CD4-positive, alpha-beta T cell treated with Interleukin-12 subunit alpha and Interleukin-12 subunit beta, for 1 hour (primary cell): Measurements from ENCODE around the gene GPR87.
A peak's percentile ranks its signal among the peaks of the same experiment; 100 is the strongest.

Source experiments
- DNase-seq: peaks from one replicate; pipeline ENCODE4 v3.0.0-alpha.2; 2020

Gene GPR87

DNA sequence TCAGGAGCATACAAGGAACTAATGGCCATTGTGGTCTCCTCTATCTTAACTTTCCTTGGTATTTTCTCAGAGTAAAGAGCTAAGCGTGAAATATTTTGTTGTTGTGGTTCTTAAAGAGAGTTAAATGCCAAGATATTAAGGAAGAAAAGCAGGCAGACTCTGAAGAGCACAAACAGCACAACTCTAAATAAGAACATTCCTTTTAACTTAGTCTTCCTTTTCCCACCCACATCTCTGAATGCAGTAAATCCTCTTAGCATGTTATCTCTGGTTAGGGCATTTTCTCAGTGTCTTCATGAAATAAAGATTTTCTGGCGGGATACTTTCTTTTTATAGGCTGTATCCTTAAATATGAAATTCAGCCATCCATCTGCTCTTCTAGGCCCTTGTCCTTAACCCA lies 1.5 kb downstream of the GPR87 start:
- DNase-seq = no peak

DNA sequence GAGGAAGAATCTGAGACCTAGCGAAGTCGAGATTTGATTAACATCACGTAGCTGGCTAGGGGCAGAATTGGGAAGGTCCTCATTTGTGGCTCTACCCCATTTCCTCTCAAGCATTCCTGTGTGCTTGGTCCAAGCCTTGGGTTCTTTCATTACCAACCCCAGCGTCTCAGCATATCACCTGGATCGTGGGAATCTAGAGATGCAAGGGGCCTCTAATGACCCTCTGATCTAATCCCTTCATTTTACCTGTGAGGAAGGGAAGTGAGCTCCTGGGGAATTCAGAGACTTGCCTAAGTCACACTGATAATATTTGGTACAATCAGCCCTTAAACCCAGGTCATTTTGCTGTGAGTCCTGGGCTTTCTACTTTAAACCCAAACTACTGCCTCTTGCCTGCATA lies 2.0 kb downstream of the GPR87 start:
- DNase-seq = no peak

DNA sequence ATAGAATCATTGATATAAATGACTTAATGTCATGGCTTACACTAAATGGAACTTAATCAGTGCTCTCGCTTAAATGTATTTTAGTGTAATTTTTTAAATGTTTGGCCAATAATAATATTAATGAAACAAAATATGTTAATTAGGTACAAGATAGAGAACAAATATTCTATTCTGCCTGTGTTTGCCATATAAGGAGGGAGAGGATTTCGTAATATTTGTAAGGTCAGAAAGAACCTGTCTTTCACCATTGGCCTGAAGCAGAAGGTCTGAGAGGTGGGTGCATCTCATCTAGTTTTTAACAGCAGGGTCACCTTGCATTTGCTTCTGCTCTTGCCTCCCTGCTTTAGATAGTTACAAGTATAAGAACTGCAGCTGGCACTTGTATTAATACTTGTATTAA lies 2.5 kb downstream of the GPR87 start:
- no peak for DNase-seq

DNA sequence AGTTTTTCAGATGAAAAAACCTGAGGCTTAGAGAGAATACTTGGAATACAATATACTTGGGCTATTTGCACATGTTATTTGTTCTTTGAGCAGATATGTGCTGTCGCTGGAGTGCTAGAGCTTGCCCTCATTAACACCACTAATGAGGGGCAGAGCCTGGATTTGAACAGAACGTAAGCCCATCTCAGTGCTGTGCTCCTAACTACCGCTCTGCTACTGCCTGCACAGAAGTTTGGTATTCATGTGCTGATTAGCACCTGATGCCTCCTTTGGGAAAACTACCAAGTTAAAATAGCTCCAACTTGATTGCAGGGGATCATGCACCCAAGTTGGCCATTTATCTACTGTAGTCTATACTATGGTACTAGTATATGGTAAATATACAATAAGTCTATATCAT lies 3.6 kb downstream of the GPR87 start:
- DNase-seq = no peak

DNA sequence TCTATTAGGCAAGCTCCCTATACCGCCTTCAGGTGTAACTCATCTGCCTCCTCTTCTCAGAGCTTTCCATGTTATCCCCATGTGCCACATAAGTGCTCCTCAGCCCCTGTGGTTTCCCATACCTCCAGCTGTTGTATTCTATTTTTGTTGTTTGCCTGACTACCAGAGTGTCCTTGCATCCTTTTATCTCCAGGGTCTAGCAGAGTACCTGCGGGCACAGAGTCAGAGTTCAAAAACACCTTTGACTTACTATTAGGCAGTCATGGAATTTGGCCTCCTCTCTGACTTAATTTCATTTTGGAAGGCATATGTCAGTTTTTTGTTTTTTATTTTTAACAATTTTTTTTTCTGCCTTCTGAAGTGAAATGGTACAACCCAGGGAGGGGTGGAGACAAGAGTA lies 7.1 kb downstream of the GPR87 start:
- DNase-seq = no peak

DNA sequence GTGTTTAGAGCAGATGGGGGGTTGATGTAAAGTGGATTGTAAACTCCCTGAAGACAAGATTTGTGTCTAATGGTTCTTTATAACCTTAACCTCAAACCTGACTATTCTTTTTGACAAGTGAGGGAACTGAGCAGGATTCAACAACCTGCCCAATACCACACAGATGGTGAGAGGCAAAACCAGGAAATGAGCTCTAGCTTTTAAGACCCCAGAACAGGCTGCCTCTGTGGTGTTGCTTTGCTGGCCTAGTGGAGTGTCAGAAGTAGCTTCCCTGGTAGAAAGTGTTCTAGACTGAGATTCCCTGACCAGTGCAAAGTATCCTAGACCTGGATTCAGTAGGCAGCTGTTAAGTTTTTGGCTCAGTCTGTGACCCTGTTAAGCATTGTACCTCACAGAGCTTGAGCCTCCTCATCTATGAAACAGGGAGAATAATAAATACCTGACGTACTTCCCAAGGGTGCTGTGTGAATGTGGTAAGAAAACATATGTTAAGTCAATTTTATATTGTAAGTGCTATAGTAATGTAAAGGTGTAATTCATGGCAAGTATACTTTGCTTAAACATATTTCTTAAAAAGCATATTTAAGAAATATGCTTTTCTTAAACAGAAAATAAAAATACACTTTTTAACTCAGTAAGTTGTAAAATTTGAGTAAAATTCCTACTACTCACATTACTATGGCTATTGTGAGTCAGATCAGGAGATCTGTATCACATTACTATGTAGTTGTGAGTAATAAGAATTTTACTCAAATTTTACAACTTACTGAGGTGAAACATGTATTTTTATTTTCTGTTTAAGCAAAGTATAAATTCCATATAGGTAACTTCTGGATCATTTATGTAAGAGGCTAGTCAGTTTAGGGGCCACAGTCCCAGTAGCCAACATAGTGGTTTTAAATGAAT lies 8.8 kb downstream of the GPR87 start:
- no peak for DNase-seq

DNA sequence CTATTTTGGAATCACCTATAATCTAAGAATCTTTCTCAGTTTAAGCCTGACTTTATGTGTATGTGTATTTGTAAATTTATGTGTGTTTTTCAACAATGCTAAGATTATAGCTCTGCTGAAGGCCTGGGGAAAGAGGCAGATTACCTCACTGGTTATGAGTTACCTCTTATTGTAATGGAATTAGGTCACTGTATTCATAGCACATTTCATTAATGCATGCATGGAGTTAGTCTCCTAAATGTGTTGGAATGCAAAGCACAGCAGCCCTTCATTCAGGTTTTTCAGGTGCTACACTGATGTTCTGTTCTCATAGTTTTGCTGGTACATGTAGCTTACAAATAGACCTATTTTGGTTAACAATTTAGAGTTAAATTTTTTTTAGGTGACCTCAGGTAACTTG lies 9.5 kb downstream of the GPR87 start:
- DNase-seq = no peak

DNA sequence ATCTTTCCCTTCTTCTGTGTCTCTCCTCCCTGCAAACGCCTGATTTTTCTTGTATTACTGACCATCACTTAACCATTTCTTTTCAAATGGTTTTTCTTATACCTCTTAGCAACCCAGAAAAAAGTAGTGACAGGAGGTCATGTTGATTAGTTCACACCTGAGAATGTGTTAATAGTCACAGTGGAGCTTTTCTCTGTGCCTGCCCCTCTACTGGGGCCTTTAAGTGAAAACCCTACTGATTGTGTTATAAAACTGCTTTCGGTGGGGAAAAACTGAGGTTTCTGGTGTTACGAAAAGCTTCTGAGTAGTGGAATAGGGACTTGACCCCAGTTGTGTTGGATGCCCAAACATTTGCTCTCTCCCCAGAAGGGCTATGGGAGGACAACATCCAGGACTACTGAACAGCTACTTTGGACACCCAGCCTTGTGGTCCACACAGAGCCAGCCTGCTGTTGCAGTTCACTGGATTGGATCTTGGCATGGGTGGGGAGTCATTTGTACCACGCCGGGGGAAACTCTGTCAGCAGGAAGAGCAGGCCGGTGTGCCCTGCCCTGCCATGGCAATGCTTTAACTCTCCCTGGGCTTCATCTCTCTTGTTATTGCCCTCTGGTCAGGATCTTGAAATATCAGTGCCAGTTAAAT lies 10.3 kb downstream of the GPR87 start:
- DNase-seq = no peak

DNA sequence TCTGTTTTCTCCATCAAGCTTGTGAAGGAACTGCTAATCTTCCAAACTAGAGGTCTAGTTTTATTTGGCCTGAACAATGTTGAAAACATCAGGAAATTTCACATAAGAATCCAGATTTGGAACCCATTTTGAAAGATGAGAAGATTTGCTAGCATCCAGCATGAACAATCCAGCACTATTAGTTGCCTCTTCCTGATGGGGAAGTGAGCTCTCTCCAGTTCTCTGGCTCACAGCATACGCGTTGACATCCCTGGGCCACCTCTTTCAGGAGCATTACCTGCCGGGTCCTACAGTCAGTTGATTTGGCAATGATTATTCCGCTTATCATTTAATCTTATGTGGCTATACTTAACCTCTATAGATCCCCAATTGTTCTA lies 10.9 kb downstream of the GPR87 start:
- no peak for DNase-seq

DNA sequence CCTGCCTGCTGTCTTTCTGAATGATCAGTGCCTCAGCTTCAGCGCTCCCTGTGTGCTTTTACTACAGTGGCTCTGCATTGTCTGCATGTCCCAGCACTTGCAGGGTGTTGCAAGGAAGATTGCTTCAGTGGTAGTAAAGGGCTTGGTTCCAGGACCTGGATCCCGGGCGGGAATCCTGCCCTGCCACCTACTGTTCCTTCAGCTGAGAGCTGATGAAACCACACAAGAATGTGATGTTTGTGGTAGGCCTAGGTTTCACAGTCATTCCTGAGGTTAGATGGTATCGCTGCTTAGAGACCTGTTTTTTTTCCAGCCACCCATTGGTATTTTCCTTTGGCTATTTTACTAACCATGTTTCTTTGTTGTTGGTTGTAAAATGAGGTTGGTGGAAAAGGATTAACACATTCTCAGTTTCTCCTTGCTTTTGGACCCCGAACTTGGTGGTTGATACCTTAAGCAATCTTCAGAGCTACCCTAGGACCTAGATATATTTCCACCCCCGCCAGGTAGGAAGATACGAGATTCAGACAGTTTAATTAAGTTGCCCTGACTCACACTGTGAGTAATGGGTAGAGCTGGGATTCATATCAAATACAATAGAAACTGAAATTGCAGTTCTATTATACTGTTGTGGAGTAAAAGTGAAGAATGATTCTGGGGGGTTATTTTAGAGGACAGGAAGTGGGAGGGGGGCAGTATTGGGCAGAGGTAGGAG lies 11.4 kb downstream of the GPR87 start:
- DNase-seq = no peak

DNA sequence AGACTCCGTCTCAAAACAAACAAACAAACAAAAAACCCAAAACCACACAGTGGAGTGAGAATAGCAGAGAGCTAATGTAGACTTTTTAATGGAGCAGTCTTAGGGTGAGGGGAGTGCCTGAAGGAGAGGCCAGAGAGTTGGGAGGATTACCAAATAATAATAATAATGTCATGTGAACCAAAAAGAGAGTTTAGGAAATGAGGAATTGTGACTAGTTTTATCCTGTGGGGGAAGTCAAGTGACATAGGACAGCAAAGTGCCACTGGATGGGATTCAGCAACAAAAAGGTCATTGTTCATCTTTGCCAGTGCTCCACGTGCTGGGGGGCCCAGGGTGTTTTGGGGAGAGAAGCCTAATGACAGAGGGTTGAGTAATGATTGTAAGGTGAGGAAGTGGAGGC lies 12.9 kb downstream of the GPR87 start:
- no peak for DNase-seq

DNA sequence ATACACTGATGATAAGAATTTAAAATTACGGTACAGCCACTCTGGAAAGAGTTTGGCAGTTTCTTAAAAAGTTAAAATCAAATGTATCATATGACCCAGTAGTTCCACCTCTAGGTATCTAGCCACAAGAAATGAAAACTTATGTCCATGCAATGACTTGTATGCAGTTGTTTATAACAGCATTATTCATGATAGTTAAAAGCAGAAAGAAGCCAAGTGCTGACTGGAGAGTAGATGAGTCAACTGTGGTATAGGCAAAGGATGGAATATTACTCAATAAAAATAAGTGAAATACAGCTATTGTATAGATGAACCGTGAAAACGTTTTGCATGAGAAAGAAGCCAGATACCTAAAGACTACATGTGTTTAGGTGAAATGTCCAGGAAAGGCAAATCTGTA lies 14.8 kb downstream of the GPR87 start:
- no peak for DNase-seq

DNA sequence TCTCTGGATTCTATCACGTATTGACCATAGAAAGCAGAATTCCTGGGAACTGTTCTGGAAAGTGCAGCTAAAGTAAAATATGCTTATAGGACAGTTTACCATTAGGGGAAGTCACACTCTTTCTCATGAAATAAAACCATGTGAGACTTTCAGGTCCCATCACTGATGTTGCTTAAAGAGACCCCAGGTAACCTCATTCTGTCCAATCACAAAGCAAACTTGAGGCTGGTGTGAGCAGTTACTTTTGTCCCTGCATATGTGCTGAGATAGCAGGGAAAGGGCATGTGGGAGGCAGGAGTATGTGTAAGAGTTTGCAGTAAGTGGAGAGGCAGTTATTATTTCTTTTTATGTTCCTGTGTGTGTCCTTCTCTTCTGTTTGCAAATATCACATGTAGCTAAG lies 16.1 kb downstream of the GPR87 start:
- no peak for DNase-seq

DNA sequence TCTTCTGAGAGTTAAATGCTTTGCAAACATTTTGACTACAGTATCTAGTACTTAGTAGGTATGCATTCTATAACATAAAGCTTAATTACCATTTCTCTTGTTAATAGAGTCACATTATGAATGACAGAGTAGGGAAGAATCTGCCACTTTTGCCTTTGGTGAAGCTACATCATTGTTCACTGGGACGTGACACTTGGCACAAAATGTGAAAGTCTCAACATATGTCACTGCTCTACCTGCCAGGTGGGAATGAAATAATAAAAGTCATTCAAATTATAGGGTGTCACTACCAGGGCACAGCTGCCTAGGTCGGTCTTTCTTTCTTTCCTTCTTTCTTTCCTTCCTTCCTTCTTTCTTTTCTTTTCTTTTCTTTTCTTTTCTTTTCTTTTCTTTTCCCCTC lies 17.6 kb downstream of the GPR87 start:
- no peak for DNase-seq

DNA sequence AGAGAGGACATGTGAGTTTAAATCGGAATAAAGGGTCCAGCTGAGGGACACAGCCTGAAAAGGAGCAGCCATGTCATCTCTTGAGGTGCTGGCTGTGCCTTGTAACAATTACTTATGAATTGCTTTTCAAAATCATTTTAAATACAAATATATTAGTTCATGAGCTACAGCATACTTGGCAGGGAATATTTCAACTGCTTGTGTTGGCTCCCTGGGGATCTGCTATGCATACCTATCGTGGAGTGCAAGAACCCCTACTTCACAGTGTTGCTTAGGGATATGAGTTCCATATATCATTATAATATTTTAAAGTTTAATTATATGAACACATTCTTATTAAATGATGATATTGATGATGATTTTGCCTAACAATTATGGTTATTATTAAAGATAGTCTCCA lies 19.2 kb downstream of the GPR87 start:
- DNase-seq = no peak

DNA sequence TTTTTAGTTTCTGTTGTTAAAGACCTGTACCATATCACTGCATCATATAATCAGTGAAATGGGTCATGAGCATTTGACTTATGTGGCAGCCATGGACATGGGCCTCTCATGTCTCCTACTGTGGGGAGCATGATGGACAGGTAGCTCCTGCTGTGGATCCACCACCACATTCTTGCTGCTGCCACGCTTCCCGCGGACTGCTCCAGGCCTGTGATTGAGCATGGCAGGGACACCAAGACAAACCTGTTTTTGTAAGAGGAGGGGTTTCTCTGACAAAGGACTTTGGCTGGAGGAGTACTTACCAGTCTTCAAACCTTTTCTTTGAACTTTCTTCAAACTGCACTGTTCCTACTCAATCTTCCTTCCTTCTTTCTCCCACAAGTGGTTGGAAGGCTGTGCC lies 20.4 kb downstream of the GPR87 start:
- no peak for DNase-seq

DNA sequence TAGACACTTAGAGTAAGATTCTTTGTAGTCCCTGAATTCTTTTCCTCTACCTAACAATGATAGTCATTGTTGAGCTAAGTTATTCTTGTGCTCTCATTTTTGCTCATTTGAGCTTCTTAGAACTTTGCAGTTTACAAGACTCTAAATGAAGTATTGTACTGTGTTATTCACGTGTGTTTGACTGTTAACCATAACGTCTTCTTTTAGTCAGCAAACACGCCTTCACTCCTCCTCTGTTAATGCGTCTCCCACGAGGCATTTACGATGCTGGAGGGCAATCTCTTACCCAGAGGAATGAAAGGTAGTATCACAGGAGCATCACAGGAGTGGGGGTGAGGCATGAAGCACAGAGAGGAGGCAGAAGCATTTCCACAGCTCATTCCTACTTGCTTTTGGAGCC lies 23.5 kb downstream of the GPR87 start:
- no peak for DNase-seq

DNA sequence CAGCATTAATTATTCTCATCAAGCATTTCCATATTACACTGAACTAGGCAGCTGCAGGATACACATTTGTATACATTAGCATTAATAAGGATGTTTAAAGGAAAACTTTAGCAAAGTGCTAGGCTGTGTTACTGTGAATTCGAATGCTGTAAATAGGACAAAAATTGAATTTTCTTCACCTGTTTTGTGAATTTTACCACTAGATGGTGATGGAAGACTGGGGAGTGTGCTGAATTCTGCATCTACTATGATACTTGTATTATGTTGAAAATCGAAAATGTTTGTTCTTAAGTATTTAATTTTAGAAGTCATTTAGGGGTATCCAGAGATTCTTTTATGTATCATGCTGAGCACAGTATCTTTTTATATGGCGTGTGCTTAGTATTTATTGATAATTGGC lies 25.9 kb downstream of the GPR87 start:
- DNase-seq = no peak

DNA sequence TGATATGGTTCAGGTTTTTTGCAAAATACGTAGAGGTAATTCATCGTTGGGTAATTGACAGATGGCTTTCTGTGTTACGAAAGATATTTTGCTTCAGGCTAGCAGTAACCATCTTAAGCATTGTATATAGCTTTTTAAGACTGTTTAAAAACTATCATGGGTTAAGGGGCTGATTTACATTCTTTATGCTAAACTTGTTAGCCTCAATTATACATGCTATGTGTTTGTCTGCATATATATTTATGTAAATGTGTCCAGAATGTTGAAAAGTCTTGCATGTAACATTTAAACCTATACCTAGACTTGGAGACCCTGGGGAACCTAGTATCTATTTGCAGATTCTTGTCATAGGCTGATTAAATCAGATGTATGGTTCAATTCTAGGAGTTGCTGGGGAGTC lies 27.2 kb downstream of the GPR87 start:
- DNase-seq = no peak

DNA sequence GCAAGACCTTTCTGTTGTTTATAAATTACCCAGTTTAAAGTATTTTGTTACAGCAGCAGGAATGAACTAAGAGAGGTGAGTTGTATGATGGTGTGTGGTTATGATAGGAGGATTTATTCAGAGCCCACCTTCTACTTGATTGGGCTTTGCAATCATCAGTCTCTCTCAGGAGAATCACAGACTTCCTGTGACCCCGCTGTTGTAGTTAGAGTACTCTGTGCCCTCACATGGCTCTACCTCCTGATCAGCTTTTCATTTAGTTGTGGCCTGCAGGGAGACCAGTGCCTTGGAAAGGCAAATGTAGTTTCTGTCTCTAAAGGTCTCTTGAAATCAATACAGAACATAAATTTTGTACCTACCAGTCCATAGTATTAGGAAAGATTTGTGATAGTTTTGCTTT lies 30.7 kb downstream of the GPR87 start:
- no peak for DNase-seq

DNA sequence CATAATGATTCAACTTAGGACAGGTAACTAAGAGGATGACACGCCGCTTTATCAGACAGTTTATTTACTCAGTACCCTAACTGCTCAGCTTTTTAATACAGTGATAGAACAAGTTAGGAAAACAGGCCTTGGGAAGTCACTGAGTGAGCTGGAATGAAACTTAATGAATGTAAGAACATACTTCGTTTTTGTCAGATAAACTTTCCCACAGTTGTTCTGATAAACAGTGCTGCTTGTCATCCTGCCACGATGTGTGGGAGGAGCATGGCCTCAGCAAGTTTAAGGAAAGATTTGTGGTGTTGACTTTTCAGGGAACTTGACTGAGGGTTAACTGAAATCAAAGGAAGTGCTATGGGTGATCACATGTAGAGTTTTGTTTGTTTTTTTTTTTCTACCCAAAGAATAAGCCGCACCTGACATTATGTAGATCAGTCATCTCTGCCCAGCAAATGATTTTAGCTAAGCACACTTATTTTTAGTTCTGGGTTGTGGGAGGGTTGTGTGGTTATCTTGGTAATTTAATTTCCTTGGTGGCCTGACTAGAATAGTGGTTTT lies 32.6 kb downstream of the GPR87 start:
- no peak for DNase-seq

DNA sequence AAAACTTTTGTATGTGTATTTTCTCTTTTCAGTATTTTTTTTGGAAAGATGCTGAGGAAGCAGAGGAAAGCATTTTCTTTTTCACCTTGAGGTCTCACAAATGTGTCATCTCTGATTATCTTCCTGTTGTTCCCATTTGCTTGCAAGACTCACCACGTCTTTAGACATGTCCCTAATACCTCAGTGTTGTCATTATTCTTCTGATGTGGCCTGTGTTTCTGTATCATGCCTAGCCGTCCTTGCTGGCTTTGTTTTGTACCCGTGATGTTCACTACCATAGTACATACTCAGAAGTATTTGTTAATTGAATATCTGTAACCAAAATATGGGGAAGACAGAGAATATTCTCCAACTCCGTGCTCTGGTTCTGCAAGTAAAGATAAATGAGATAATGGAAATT lies 33.2 kb downstream of the GPR87 start:
- no peak for DNase-seq

DNA sequence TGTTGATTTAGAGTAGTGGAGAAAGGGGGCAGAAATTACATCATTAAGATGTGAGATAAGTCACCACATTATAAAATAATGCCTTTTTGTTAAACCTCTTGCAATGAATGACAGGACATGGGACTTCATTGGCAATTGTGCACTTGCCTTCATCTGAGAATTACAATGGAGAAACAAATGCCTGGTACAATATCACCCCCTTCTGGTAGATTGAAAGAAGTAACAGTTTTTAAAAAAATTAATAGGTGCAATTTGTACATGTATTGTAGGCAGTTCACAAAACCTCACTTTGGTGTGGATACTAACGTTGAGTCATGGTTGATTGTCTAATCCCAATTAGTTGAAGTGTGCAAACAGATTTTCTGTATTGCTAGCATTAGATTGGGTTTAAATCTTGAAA lies 33.7 kb downstream of the GPR87 start:
- peak; percentile 69 for DNase-seq
